Fibroblast of skin of left quadriceps (primary cell): ENCODE results near the gene VPS26B.
"Not testable (repeated sequence)": the region's sequence is repeated elsewhere in the genome, so short reads cannot be mapped to it uniquely, and the experiment has no call there.

ENCODE experiments used
- DNase-seq, 2 experiments: peaks; one replicate each; pipeline ENCODE4 v3.0.0-alpha.2; 2013; ENCODE audit warnings: low read depth in 2 of 2

The VPS26B gene

DNA sequence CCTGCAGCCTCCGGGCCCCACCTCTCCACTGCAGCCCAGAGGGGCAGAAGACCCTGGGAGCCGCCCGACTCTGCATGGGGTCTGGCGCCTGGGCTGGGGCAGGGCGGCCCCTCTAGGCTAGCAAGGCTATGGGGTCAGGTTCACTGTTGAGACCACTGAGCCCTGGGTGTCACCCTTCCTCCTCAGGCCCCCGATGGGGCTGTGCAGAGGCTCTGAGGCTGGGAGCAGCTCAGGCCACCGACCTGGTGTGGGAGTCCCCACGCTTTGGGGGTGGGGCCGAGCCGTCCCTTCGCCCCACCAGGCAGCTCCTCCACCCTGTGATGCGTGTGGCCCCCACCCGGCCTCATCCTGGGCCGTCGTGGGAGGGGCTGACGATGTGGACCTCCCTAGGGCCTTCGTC, 57.2 kb downstream of the VPS26B start:
- DNase-seq, result not testable (repeated sequence)

DNA sequence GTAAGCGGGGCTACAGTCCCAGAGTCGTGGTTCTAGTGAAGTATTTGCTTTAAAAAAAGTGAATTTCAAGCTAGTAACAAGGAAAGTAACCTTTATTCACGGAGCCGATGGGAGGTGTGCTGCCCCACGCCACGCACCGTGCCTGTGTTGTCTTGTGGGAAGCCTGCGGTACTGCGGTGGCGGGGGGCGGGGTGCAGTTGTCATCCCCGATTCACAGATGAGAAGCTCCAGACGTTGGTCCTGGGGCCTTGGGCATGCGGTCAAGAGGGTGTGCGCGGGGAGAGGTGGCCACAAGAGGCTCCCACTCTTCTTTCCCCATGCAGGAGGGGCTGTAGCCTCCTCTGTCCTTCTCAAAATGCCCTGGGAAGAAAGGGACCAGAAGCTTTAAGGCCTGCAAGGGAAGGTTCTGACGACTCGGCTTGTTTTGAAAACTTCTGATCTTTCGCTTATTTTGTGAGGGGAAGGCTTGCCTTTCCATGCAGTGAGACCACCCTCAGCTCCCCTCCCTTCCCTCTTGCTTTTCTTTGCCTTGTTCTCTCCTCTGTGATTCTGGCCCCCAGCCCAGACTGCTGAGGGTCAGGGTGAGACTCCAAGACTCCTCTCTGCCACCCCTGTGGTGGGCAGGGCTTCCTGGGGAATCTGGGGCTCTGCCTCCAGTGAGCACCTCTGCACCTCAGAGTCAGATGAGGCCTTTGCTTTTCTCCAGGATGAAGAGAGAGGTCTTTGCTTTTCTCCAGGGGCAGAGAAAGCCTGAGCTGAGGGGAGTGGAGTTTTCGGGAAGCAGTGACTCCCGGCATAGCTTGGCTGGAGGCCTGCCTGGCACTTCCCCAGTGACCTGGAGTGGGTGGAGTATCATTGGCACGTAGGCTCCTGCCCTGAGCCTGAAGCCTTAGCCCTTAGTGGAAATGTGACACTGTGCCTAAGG, 57.9 kb downstream of the VPS26B start:
- no peak for DNase-seq

DNA sequence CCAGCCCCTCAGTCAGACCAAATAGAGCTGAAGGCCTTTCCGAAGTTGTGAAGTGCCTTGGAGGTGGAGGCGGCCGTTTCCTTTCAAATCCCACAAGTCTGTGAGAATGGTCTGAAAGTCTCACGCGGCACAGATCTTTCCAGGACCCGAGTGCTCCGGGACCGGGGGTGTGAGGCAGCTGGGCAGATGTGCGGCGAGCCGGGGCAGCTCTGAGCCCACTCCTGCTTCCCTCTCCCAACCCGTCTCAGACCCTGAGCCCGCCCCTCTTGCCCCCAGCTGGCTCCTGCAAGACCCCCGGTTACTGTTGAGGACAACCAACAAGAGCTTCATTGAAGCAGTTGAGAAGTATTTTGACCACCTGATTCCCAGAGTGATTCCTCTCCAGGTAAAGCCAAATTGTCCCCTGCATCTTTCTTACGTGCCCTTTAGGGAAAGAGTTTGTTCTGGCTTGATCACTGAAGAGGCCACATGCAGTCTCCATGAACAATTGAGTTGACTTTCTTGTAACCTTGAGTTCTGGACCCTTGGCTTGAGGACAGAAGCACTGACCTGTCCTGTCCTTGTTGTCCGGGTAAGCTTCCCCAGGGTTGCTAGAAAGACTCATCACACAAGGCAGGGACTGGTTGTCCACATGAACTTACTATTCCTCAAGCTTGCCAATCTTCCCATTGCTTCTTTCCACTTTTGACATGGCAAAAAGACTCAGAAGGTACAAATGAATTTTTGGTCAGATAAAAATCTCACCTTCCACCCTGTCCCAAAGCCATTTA, 59.2 kb downstream of the VPS26B start:
- no peak for DNase-seq

- DNase-seq, result not testable (repeated sequence)
Measured at GRCh38 chr11:134284349-134284748, 59.9 kb downstream of the VPS26B start.

DNA sequence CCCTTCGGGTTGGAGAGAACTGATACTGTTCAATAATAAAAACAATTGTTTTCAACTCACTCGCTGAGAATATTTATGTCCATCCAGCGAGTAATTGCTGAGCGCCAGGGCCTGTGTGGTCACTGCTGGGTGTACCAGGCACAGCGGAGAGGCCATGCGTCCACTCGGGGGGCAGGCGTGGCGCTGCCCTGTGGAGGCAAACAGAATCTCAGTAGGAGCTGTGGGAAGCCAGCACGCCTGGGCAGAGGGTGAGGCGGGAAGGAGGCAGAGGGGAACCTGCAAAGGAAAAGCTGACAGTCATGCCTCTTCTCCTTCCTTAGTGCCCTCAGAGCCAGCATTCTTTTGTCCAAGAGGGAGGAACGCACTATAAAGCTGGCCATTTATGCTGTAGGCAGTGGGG, 63.1 kb downstream of the VPS26B start:
- no peak for DNase-seq

DNA sequence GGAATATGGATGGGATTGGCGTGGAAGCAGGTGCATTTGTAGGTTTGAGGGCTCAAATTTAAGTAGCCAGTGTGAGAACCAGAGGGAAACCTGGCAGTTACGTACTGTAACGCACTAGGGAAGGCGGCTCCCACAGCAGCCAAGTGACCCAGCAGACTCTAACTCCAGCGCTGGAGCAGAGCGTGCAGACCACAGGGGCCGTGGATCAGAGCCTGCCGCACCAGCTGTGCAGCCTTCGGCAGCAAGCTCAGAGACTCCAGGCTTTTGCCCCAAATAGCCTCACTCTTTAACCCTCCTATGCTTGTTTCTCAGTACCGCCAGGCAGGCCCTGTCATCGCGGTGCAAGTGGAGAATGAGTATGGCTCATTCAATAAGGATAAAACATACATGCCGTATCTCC, 64.0 kb downstream of the VPS26B start:
- DNase-seq, result no peak

DNA sequence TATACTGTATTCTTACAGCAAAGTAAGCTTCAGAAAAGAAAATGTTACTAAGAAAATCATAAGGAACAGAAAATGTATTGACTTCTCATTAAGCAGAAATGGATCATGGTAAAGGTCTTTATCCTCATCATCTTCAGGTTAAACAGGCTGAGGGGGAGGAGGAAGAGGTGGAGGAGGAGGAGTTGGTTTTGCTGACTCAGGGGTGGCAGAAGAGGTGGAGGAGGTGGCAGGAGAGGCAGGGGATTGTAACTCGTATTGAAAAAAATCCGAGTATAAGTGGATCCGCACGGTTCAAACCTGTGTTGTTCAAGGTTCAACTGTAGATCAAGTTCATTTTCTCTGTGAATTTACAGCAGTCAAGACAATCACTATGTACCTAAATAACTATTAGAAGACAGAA, 64.7 kb downstream of the VPS26B start:
- DNase-seq, result no peak

GRCh38 chr11:134289789-134290188, 65.3 kb downstream of the VPS26B start:
- no peak for DNase-seq

- DNase-seq, result no peak
Measured at GRCh38 chr11:134290646-134291045, 66.2 kb downstream of the VPS26B start.

GRCh38 chr11:134291196-134291595, 66.7 kb downstream of the VPS26B start:
- no peak for DNase-seq

GRCh38 chr11:134292661-134293060, 68.2 kb downstream of the VPS26B start:
- no peak for DNase-seq

GRCh38 chr11:134293119-134294113, 68.9 kb downstream of the VPS26B start:
- no peak for DNase-seq

DNA sequence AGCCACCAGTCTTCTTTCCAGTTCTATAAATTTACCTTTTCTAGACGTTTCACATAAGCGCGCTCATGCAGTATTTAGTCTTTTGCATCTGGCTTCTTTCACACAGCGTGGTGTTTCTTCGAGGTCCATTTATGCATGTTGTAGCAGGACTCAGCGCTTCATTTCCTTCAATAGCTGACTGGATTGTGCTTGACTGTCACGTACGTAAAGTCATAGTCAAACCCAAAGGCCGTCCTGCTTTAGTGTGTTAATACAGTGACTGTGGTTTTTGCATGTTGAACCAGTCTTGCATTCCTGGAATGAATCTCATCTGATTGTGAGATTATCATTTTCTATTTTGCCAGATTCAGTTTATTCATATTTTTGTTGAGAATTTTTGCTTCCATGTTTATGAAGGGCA, 70.2 kb downstream of the VPS26B start:
- DNase-seq, result no peak
